GM19372 (cell line): ENCODE measurements around the gene PDE8A.
"Not testable (repeated sequence)": the region's sequence is repeated elsewhere in the genome, so short reads cannot be mapped to it uniquely, and the experiment has no call there.

ENCODE experiments used
- ATAC-seq: cut with Tn5 transposase; IDR thresholded peaks from one replicate; pipeline ENCODE4 v1.9.1; 2021; ENCODE audit warnings: mild to moderate bottlenecking, low read depth, moderate library complexity; ENCODE audit not compliant: unreplicated experiment

PDE8A gene

GRCh38 chr15:85155857-85156256 is 174.2 kb downstream of the PDE8A start:
- ATAC-seq: no peak

- no peak for ATAC-seq
Observed at GRCh38 chr15:85157344-85157743, 175.7 kb downstream of the PDE8A start.

DNA sequence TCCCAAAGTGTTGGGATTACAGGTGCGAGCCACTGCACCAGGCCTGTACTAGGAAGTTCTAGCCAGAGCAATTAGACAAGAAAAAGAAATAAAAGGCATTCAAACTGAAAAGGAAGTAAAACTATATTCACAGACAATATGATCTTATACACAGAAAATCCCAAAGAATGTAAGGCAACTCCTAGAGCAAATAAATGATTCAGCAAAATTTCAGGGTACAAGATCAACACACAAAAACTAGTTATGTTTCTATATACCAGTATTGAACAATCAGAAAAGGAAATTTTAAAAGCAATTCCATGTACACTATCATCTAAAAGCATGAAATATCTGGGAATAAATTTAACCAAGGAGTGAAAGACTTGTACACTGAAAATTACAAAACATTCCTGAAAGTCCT is 180.6 kb downstream of the PDE8A start:
- no peak for ATAC-seq

- no peak for ATAC-seq
Observed at GRCh38 chr15:85164841-85165466, 183.3 kb downstream of the PDE8A start.

GRCh38 chr15:85167568-85167967 is 185.9 kb downstream of the PDE8A start:
- no peak for ATAC-seq

- no peak for ATAC-seq
Observed at GRCh38 chr15:85168642-85169173, 187.1 kb downstream of the PDE8A start.

- ATAC-seq: no peak
Observed at GRCh38 chr15:85171736-85172135, 190.1 kb downstream of the PDE8A start.

- ATAC-seq: no peak
Observed at GRCh38 chr15:85172846-85173490, 191.3 kb downstream of the PDE8A start.

- not testable (repeated sequence) for ATAC-seq
Observed at GRCh38 chr15:85173630-85174029, 192.0 kb downstream of the PDE8A start.

- no peak for ATAC-seq
Observed at GRCh38 chr15:85174521-85174920, 192.9 kb downstream of the PDE8A start.

GRCh38 chr15:85177042-85177515 is 195.4 kb downstream of the PDE8A start:
- ATAC-seq: not testable (repeated sequence)

DNA sequence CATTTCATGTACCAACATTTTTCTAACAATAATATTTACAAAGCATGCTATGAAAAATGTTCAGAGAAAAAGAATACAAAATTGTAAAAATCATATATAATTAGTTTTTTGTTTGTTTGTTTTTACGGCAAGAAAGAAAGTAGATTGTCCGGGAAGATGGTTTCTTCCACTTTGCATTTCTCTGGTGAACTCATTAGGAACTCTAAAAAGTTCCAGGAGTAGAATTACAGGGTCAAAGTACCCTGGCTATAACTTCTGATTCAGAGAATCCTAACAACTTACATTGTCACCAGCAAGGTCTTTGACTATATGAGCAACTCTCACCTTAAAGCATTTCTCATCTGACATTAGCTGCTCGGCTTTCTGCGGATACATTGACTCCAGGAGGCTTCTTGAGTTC is 196.7 kb downstream of the PDE8A start:
- no peak for ATAC-seq

DNA sequence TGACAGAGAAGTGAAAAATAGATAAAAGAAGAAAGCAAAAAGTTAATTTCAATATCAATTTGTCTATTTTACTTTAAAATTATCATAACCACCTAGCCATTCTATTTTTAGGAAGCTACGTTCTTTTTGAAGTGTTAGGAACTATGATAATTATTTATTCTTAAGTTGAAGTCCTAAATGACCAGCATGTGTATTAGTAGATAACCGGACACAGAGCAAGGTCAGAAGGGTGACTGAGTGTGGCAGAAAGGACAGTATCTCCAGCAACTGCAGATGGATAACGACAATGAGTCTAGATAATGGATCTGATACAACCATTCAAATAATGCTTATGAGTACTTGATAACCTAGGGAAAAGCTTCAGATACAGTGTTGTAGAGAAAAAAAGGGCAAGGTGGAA is 198.0 kb downstream of the PDE8A start:
- ATAC-seq: no peak

- ATAC-seq: not testable (repeated sequence)
Observed at GRCh38 chr15:85185350-85185749, 203.7 kb downstream of the PDE8A start.

DNA sequence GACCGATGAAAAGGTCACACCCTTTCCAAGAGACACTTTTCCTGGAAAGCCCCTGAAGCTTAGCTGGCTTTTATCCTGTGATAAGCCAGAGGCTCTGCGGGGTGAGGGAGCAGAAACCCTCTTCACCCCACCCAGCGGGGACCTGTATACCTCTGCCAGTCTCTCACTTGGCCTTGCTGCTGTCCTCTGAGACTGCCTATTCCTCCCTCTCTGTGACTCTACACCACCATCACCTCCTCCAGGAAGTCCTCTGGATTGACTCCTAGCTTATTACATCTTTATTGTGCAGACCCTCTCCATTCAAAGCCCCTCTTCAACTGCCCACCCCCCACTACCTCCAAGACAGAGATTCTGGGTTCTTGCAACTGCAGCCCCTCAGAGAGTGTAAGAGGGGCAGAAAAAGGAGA is 206.5 kb downstream of the PDE8A start:
- ATAC-seq: not testable (repeated sequence)
